MCF 10A (cell line): ENCODE measurements around the gene SCAMP5. TPM values are rescaled to one million over a fixed set of nuclear protein-coding genes. Genes with fewer than 3 reads are reported as not detected.
A peak's percentile ranks its signal among the peaks of the same experiment; 100 is the strongest.

Source experiments
- BruUV-seq: library from RNA; stranded (reverse); fragments of 400-500 nt; replicated peaks from 2 replicates; lab custom pipeline; 2021; lab: Mats Ljungman, UMichigan
- CTCF ChIA-PET: fragments of 300-600 bp; sonication (Branson Sonifier 250); formaldehyde crosslinking; extraction: SDS; loops from one replicate; lab custom pipeline; 2021; ENCODE audit warnings: antibody characterized with exemption, inconsistent platforms; lab: Yijun Ruan, JAX
- POLR2A ChIA-PET: fragments of 300-600, 350-650 bp; sonication (Branson Sonifier 250); formaldehyde crosslinking; extraction: SDS; loops from one replicate; lab custom pipeline; 2020; ENCODE audit warnings: antibody characterized with exemption, inconsistent platforms; lab: Yijun Ruan, JAX
- DNase-seq: peaks from one replicate; pipeline ENCODE4 v3.0.0-alpha.2; 2018; ENCODE audit not compliant: unreplicated experiment
- H3K27ac Mint-ChIP-seq: one replicate; pipeline ENCODE4 v1.8.0; 2022; ENCODE audit warnings: mild to moderate bottlenecking, low read depth, mixed read lengths; ENCODE audit not compliant: unreplicated experiment
- H3K27me3 Mint-ChIP-seq: one replicate; pipeline ENCODE4 v1.8.0; 2022; ENCODE audit warnings: mixed read lengths; ENCODE audit not compliant: insufficient read depth, unreplicated experiment
- H3K36me3 Mint-ChIP-seq: one replicate; pipeline ENCODE4 v1.8.0; 2022; ENCODE audit warnings: mild to moderate bottlenecking, moderate library complexity, mixed read lengths; ENCODE audit not compliant: insufficient read depth, unreplicated experiment
- H3K4me1 Mint-ChIP-seq: one replicate; pipeline ENCODE4 v1.8.0; 2022; ENCODE audit warnings: mixed read lengths; ENCODE audit not compliant: insufficient read depth, unreplicated experiment
- H3K4me3 Mint-ChIP-seq: one replicate; pipeline ENCODE4 v1.8.0; 2022; ENCODE audit warnings: mild to moderate bottlenecking, moderate library complexity, mixed read lengths; ENCODE audit not compliant: unreplicated experiment
- H3K9me3 Mint-ChIP-seq: one replicate; pipeline ENCODE4 v1.8.0; 2022; ENCODE audit warnings: mixed read lengths; ENCODE audit not compliant: unreplicated experiment
- CTCF ChIP-seq: fragments of 200-600 bp; IDR thresholded peaks from one replicate; pipeline ENCODE4 v1.8.0; 2022; ENCODE audit warnings: antibody characterized with exemption, mild to moderate bottlenecking; ENCODE audit not compliant: unreplicated experiment
- intact Hi-C: fragments of 100-400 bp; cut with micrococcal nuclease; formaldehyde crosslinking; loops from 2 replicates; pipeline ENCODE4 v1.14.1; 2022
- total RNA-seq: library from RNA; stranded (reverse); gene quantifications from 2 replicates; pipeline ENCODE4 v1.2.3, GENCODE V29; 2022

Gene SCAMP5
- total RNA-seq, 1 experiment from 2014 or later = 0.54 TPM

GRCh38 chr15:75056036-75056435 is 60.7 kb downstream of the SCAMP5 start:
- ChIA-PET POLR2A (no interaction called here), CTCF (interaction anchor here (0.6 kb wide), 1 partner anchor 193 kb away, joined by 3 read pairs; no protein-coding TSS in a partner anchor)
- no peak for DNase-seq
- Mint-ChIP-seq H3K4me3 (no peak overlapping the region), H3K4me1 (peaks cover 14% of the 10 kb centered on the region), H3K27me3 (no peaks in the 10 kb centered on the region), H3K27ac (peak overlapping the region; percentile 28), H3K36me3 (no peaks in the 10 kb centered on the region), H3K9me3 (no peaks in the 10 kb centered on the region)
- TF ChIP-seq CTCF = no peak
- no TSS peak for BruUV-seq
- intact Hi-C loops = no loop called here

GRCh38 chr15:75058127-75058905 is 63.0 kb downstream of the SCAMP5 start:
- intact Hi-C loops = no loop called here
- POLR2A ChIA-PET = interaction anchor here (0.6 to 1.4 kb wide), 8 partner anchors 15 to 146 kb away, joined by 3 to 9 read pairs (median 3); partner anchors contain the start of gene C15orf39
- Mint-ChIP-seq H3K4me1 (peaks cover 14% of the 10 kb centered on the region), H3K4me3 (no peak overlapping the region), H3K27ac (no peak overlapping the region), H3K36me3 (no peaks in the 10 kb centered on the region), H3K27me3 (no peaks in the 10 kb centered on the region), H3K9me3 (no peaks in the 10 kb centered on the region)
- DNase-seq = peak; percentile 43
- CTCF ChIA-PET = interaction anchor here (0.6 to 1.7 kb wide), 7 partner anchors 8 to 540 kb away, joined by 3 to 6 read pairs (median 4); no protein-coding TSS in a partner anchor
- BruUV-seq = no TSS peak
- no peak for TF ChIP-seq CTCF

- Mint-ChIP-seq H3K36me3 (no peaks in the 10 kb centered on the region), H3K27me3 (no peaks in the 10 kb centered on the region), H3K9me3 (no peaks in the 10 kb centered on the region), H3K4me1 (peaks cover 19% of the 10 kb centered on the region), H3K27ac (no peak overlapping the region), H3K4me3 (no peak overlapping the region)
- intact Hi-C loops = no loop called here
- DNase-seq = no peak
- ChIA-PET CTCF (interaction anchor here (0.7 kb wide), 1 partner anchor 30 kb away, joined by 3 read pairs; no protein-coding TSS in a partner anchor), POLR2A (no interaction called here)
- TF ChIP-seq CTCF = no peak
- no TSS peak for BruUV-seq
Observed at GRCh38 chr15:75059607-75060006, 64.2 kb downstream of the SCAMP5 start.

GRCh38 chr15:75061272-75061671 is 65.9 kb downstream of the SCAMP5 start:
- TF ChIP-seq CTCF = no peak
- Mint-ChIP-seq H3K36me3 (no peaks in the 10 kb centered on the region), H3K9me3 (no peaks in the 10 kb centered on the region), H3K4me3 (no peak overlapping the region), H3K4me1 (peaks cover 31% of the 10 kb centered on the region), H3K27ac (no peak overlapping the region), H3K27me3 (no peaks in the 10 kb centered on the region)
- ChIA-PET POLR2A (no interaction called here), CTCF (interaction anchor here (0.6 to 1.2 kb wide), 2 partner anchors 66 to 532 kb away, joined by 3 to 4 read pairs; no protein-coding TSS in a partner anchor)
- no peak for DNase-seq
- intact Hi-C loops = no loop called here
- no TSS peak for BruUV-seq
